Measurements from ENCODE around the gene TMEFF2.

TMEFF2 gene

DNA sequence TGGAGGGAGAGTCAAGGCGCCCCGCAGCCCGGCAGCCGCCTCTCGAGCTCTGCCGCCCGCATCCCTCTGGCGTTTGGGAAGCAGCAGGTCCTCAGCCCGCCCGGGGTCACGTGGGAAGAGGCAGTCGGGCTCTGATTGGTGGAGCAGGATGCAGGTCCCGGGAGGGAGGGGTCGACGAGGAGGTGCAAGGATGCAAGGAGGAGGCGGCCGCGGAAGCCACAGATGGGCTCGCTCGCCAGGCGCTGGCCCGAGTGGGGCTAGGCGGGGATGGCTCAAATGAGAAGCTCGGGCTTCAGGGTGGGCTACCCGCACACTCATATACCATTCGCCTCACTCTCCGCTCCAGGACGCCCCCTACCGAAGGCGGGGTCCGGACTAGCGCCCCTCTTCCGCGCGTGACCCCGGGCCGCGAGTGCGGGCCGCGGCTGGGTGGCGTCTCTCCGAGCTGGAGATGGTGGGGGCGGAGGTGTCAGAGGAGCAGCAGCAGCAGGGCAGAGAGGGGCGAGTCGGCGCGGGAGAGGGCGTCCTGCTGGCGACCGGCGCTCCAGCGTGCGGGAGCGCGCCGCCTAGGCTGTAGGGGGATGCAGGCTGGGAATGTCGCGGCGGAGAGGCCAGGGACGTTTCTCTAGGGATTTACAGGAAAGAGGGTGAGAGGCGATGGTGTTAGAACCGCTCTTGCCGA is at the start of gene TMEFF2:
TMEFF2 (minus strand) TSS at position 68 of the 682 bp plus-strand sequence. CDS start 409 bp downstream, outside the sequence.
- no peaks in the 10 kb centered on the region for H3K79me2 ChIP-seq
- peak within 1 kb of the TSS; percentile 36 for H3K4me3 ChIP-seq (ENCODE audit: low read depth, low read length)
- H3K9ac ChIP-seq = no peak within 1 kb of the TSS
- peaks cover 26% of the 10 kb centered on the region for H3K27me3 ChIP-seq (ENCODE audit: control insufficient read depth, insufficient read depth, low read length)
- H3K9me3 ChIP-seq (ENCODE audit: control insufficient read depth, low read length) = no peaks in the 10 kb centered on the region
- TF ChIP-seq, protein P1, sequence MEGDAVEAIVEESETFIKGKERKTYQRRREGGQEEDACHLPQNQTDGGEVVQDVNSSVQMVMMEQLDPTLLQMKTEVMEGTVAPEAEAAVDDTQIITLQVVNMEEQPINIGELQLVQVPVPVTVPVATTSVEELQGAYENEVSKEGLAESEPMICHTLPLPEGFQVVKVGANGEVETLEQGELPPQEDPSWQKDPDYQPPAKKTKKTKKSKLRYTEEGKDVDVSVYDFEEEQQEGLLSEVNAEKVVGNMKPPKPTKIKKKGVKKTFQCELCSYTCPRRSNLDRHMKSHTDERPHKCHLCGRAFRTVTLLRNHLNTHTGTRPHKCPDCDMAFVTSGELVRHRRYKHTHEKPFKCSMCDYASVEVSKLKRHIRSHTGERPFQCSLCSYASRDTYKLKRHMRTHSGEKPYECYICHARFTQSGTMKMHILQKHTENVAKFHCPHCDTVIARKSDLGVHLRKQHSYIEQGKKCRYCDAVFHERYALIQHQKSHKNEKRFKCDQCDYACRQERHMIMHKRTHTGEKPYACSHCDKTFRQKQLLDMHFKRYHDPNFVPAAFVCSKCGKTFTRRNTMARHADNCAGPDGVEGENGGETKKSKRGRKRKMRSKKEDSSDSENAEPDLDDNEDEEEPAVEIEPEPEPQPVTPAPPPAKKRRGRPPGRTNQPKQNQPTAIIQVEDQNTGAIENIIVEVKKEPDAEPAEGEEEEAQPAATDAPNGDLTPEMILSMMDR (IDR thresholded peaks at IDR 0.05) = no peak
- H3K27ac ChIP-seq = no peak within 1 kb of the TSS
- H3K4me1 ChIP-seq = no peaks in the 10 kb centered on the region
- H3K4me2 ChIP-seq (ENCODE audit: low read length) = peak within 1 kb of the TSS; percentile 77
- H3K36me3 ChIP-seq (ENCODE audit: control insufficient read depth, insufficient read depth, low read length) = no peaks in the 10 kb centered on the region
- peak within 1 kb of the TSS; percentile 51 for H2AFZ ChIP-seq

DNA sequence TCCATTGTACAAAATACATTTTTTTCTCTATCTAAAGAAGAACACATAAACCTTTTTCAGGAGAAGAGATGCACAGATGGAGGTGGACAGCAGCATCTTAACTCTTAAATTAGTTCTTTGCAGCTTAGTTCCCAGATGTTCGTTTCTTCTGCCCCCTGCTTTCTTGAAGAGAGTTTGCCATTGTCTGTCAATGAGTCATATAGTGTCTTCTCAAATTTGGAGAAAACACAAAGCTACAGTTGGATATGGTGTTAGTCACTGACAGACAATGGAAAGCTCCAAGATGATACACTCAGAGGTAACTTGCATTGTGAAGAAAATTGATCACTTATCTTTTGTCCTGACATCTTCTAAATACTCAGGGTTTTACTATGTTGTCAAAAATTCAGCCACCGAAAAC is 48.8 kb upstream of the TMEFF2 start:
- Histone ChIP-seq H3K4me2 (ENCODE audit: low read length) (no peak overlapping the region), H3K27ac (no peak overlapping the region), H3K4me1 (no peaks in the 10 kb centered on the region), H3K9me3 (ENCODE audit: control insufficient read depth, low read length) (peaks cover 3% of the 10 kb centered on the region), H3K36me3 (ENCODE audit: control insufficient read depth, insufficient read depth, low read length) (no peaks in the 10 kb centered on the region), H3K79me2 (no peaks in the 10 kb centered on the region), H3K4me3 (ENCODE audit: low read depth, low read length) (no peak overlapping the region), H3K27me3 (ENCODE audit: control insufficient read depth, insufficient read depth, low read length) (no peaks in the 10 kb centered on the region), H3K9ac (no peak overlapping the region), H2AFZ (no peak overlapping the region)
- TF ChIP-seq, protein P1 (IDR thresholded peaks at IDR 0.05) = no peak

DNA sequence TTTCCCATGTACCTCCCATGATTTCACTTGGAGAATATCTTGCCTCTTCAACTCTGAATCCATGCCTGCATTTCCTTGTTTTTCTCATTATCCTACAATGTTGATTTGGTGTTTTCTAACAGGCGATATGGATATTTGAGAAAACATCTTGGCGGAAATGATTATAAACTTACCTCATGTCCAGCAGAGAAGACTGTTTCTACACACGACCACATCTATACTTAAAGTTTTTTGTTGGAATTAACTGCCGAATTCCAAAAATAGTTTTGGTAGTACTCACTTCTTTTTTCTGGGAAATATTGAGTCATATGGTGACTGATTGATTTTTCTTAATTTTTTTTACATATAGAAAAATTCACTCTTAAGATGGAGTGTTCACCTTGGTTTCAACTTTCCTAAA is 41.4 kb upstream of the TMEFF2 start:
- no peaks in the 10 kb centered on the region for H3K79me2 ChIP-seq
- no peak overlapping the region for H3K4me2 ChIP-seq (ENCODE audit: low read length)
- H3K4me3 ChIP-seq (ENCODE audit: low read depth, low read length) = no peak overlapping the region
- TF ChIP-seq, protein P1 (IDR thresholded peaks at IDR 0.05) = no peak
- no peaks in the 10 kb centered on the region for H3K9me3 ChIP-seq (ENCODE audit: control insufficient read depth, low read length)
- no peak overlapping the region for H3K27ac ChIP-seq
- H3K27me3 ChIP-seq (ENCODE audit: control insufficient read depth, insufficient read depth, low read length) = no peaks in the 10 kb centered on the region
- no peak overlapping the region for H3K9ac ChIP-seq
- H2AFZ ChIP-seq = no peak overlapping the region
- no peaks in the 10 kb centered on the region for H3K4me1 ChIP-seq
- no peaks in the 10 kb centered on the region for H3K36me3 ChIP-seq (ENCODE audit: control insufficient read depth, insufficient read depth, low read length)

DNA sequence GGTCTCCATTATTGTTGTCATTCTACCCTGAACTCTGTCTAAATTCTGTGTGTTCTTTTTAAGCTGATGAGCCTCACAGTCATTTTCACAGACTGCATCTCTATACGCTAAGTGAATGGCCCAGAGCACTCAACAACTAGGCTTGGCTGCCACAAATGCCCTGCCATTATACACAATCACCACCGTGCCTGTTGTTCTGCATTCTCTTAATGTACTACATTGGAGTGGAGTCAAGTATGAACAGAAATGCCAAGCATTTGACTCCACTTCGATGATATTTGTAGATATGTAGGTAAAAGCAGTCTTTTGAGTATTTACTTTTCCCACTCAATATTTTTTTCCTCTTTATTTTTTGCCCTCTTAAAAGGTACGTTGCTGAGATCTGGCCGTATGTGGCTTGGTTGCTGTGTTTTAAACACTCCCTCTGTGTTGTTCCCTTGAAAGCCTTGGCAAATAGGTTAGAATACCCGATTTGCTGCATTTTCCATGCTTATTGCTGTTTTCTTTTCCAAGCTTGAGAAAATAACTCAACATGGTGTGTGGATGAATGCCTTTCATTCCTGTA is 36.2 kb upstream of the TMEFF2 start:
- Histone ChIP-seq H3K9me3 (ENCODE audit: control insufficient read depth, low read length) (no peaks in the 10 kb centered on the region), H3K27ac (no peak overlapping the region), H3K36me3 (ENCODE audit: control insufficient read depth, insufficient read depth, low read length) (no peaks in the 10 kb centered on the region), H3K79me2 (no peaks in the 10 kb centered on the region), H3K4me1 (no peaks in the 10 kb centered on the region), H3K4me2 (ENCODE audit: low read length) (no peak overlapping the region), H3K4me3 (ENCODE audit: low read depth, low read length) (no peak overlapping the region), H2AFZ (no peak overlapping the region), H3K9ac (no peak overlapping the region), H3K27me3 (ENCODE audit: control insufficient read depth, insufficient read depth, low read length) (no peaks in the 10 kb centered on the region)
- TF ChIP-seq, protein P1 (IDR thresholded peaks at IDR 0.05) = no peak

DNA sequence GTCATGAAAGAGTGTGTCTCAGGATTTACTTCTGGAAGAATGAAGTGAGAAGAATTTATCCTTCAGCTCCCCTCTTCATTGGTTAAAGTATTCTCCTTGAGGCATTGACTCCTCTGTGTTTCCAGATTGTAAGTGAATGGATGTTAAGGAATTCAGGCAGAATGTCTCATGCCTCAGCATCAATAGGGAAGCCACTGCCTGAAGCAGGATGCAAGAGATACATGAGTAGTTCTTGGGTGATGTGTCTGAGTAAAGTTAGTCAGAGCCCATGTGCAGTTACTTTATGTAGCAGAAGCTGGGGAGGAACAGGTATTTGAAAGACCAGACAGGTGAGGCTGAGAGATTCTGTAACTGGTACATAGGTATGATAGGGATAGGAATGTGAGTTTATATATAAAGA is 34.0 kb upstream of the TMEFF2 start:
- H3K9me3 ChIP-seq (ENCODE audit: control insufficient read depth, low read length) = no peaks in the 10 kb centered on the region
- no peak overlapping the region for H3K4me2 ChIP-seq (ENCODE audit: low read length)
- no peaks in the 10 kb centered on the region for H3K4me1 ChIP-seq
- no peaks in the 10 kb centered on the region for H3K27me3 ChIP-seq (ENCODE audit: control insufficient read depth, insufficient read depth, low read length)
- TF ChIP-seq, protein P1 (IDR thresholded peaks at IDR 0.05) = no peak
- H3K36me3 ChIP-seq (ENCODE audit: control insufficient read depth, insufficient read depth, low read length) = no peaks in the 10 kb centered on the region
- H3K79me2 ChIP-seq = no peaks in the 10 kb centered on the region
- H2AFZ ChIP-seq = no peak overlapping the region
- no peak overlapping the region for H3K4me3 ChIP-seq (ENCODE audit: low read depth, low read length)
- H3K27ac ChIP-seq = no peak overlapping the region
- no peak overlapping the region for H3K9ac ChIP-seq
